ENCODE results near the gene CENPO. TPM values are rescaled to one million over a fixed set of nuclear protein-coding genes. Genes with fewer than 3 reads are reported as not detected.

The CENPO gene
- total RNA-seq, 1 donor from 2014 or later: 17.5 TPM

GRCh38 chr2:24820598-24821432 lies 27.6 kb downstream of the CENPO start:
- peaks cover 14% of the 10 kb centered on the region for H3K4me1 Mint-ChIP-seq (ENCODE audit: low read depth, unreplicated experiment)
- H3K36me3 Mint-ChIP-seq (ENCODE audit: low read depth, unreplicated experiment): peaks cover 13% of the 10 kb centered on the region
- peaks cover 28% of the 10 kb centered on the region for H3K36me3 ChIP-seq (ENCODE audit: insufficient read depth, low read length)
- no peak for FAIRE-seq
- no peak overlapping the region for H3K4me2 ChIP-seq (ENCODE audit: low read length)
- H3K4me3 Mint-ChIP-seq (ENCODE audit: unreplicated experiment): no peak overlapping the region
- peaks cover 9% of the 10 kb centered on the region for H3K79me2 ChIP-seq (ENCODE audit: insufficient read depth, low read length)
- no peak overlapping the region for H3K27ac Mint-ChIP-seq (ENCODE audit: unreplicated experiment)
- no peaks in the 10 kb centered on the region for H3K9me3 ChIP-seq (ENCODE audit: insufficient read depth, low read depth, low read length)
- H3K27me3 Mint-ChIP-seq (ENCODE audit: low read depth, unreplicated experiment): no peaks in the 10 kb centered on the region
- TF ChIP-seq EZH2 (IDR thresholded peaks at IDR 0.05; ENCODE audit: insufficient read depth, low read length): no peak
- no peak for TF ChIP-seq CTCF (IDR thresholded peaks at IDR 0.05; ENCODE audit: insufficient read depth, low read depth, low read length)
- H3K27ac ChIP-seq (ENCODE audit: low read depth, low read length): no peak overlapping the region
- no peak overlapping the region for H2AFZ ChIP-seq (ENCODE audit: low read depth, low read length)
- H3K27me3 ChIP-seq (ENCODE audit: insufficient read depth, low read length): no peaks in the 10 kb centered on the region
- H3K9ac ChIP-seq (ENCODE audit: low read length): no peak overlapping the region
- no peaks in the 10 kb centered on the region for H3K9me3 Mint-ChIP-seq (ENCODE audit: unreplicated experiment)
- no peak for DNase-seq (ENCODE audit: low read depth)
- peaks cover 18% of the 10 kb centered on the region for H3K4me1 ChIP-seq (ENCODE audit: insufficient read depth, low read length)
- no peak overlapping the region for H3K4me3 ChIP-seq (ENCODE audit: insufficient read depth, low read depth, low read length)
- H4K20me1 ChIP-seq (ENCODE audit: insufficient read depth, low read length): no peaks in the 10 kb centered on the region

- FAIRE-seq: no peak
- no peaks in the 10 kb centered on the region for H3K9me3 ChIP-seq (ENCODE audit: insufficient read depth, low read depth, low read length)
- H3K27ac ChIP-seq (ENCODE audit: low read depth, low read length): no peak overlapping the region
- TF ChIP-seq EZH2 (IDR thresholded peaks at IDR 0.05; ENCODE audit: insufficient read depth, low read length) (no peak), CTCF (IDR thresholded peaks at IDR 0.05; ENCODE audit: insufficient read depth, low read depth, low read length) (no peak)
- Mint-ChIP-seq H3K36me3 (ENCODE audit: low read depth, unreplicated experiment) (peaks cover 13% of the 10 kb centered on the region), H3K27me3 (ENCODE audit: low read depth, unreplicated experiment) (no peaks in the 10 kb centered on the region), H3K4me1 (ENCODE audit: low read depth, unreplicated experiment) (peaks cover 13% of the 10 kb centered on the region), H3K4me3 (ENCODE audit: unreplicated experiment) (no peak overlapping the region), H3K9me3 (ENCODE audit: unreplicated experiment) (no peaks in the 10 kb centered on the region), H3K27ac (ENCODE audit: unreplicated experiment) (no peak overlapping the region)
- peaks cover 3% of the 10 kb centered on the region for H3K79me2 ChIP-seq (ENCODE audit: insufficient read depth, low read length)
- H3K27me3 ChIP-seq (ENCODE audit: insufficient read depth, low read length): no peaks in the 10 kb centered on the region
- H4K20me1 ChIP-seq (ENCODE audit: insufficient read depth, low read length): no peaks in the 10 kb centered on the region
- no peak overlapping the region for H3K4me3 ChIP-seq (ENCODE audit: insufficient read depth, low read depth, low read length)
- no peak for DNase-seq (ENCODE audit: low read depth)
- H3K4me2 ChIP-seq (ENCODE audit: low read length): no peak overlapping the region
- no peak overlapping the region for H3K9ac ChIP-seq (ENCODE audit: low read length)
- H3K36me3 ChIP-seq (ENCODE audit: insufficient read depth, low read length): peaks cover 22% of the 10 kb centered on the region
- peaks cover 20% of the 10 kb centered on the region for H3K4me1 ChIP-seq (ENCODE audit: insufficient read depth, low read length)
- H2AFZ ChIP-seq (ENCODE audit: low read depth, low read length): no peak overlapping the region
Measured at GRCh38 chr2:24821433-24821891, 28.2 kb downstream of the CENPO start.
